Skeletal muscle tissue (tissue), 4 donors: ENCODE data around the gene RGS3. TPM values are rescaled to one million over a fixed set of nuclear protein-coding genes. Genes with fewer than 3 reads are reported as not detected.

Experiments used
- H3K27ac ChIP-seq: one replicate; pipeline ENCODE4 v1.7.0; 2013; ENCODE audit warnings: mild to moderate bottlenecking, low read depth, low read length, inconsistent platforms
- H3K27me3 ChIP-seq, 3 donors: one replicate each; pipeline ENCODE4 v1.7.0; 2013; ENCODE audit warnings: low read length in 3 of 3; ENCODE audit not compliant: control insufficient read depth in 3 of 3, insufficient read depth in 3 of 3
- H3K36me3 ChIP-seq, 3 donors: one replicate each; pipeline ENCODE4 v1.7.0; 2013; ENCODE audit warnings: low read length in 3 of 3; ENCODE audit not compliant: control insufficient read depth in 3 of 3, insufficient read depth in 3 of 3
- H3K4me1 ChIP-seq, 3 donors: one replicate each; pipeline ENCODE4 v1.7.0; 2013; ENCODE audit warnings: low read length in 3 of 3, mild to moderate bottlenecking in 3 of 3; ENCODE audit not compliant: control insufficient read depth in 3 of 3, insufficient read depth in 3 of 3
- H3K4me3 ChIP-seq, 3 donors: one replicate each; pipeline ENCODE4 v1.7.0; 2013; ENCODE audit warnings: low read length in 3 of 3
- H3K9ac ChIP-seq, 3 donors: one replicate each; pipeline ENCODE4 v1.7.0; 2013; ENCODE audit warnings: low read length in 3 of 3, mild to moderate bottlenecking in 3 of 3, moderate library complexity in 2 of 3, low read depth in 1 of 3
- H3K9me3 ChIP-seq, 3 donors: one replicate each; pipeline ENCODE4 v1.7.0; 2013; ENCODE audit warnings: low read length in 3 of 3; ENCODE audit not compliant: control insufficient read depth in 3 of 3
- total RNA-seq: library from RNA; depleted of rRNA; stranded (reverse); fragments of >200 nt; gene quantifications from one replicate; pipeline ENCODE4 v1.2.3, GENCODE V29; 2014
- donor health status: Osteomylitis.

RGS3 gene
- total RNA-seq, 1 donor from 2014 or later = 48.0 TPM

- Histone ChIP-seq H3K27me3 (no peaks in the 10 kb centered on the region), H3K9me3 (no peaks in the 10 kb centered on the region), H3K4me3 (peak overlapping the region in 2 of 3 donors; percentile 15 to 76), H3K36me3 (no peaks in the 10 kb centered on the region), H3K9ac (peak overlapping the region in 1 of 3 donors; percentile 89), H3K4me1 (peaks cover 18 to 36% (median 29%) of the 10 kb centered on the region in 3 donors), H3K27ac (no peak overlapping the region)
Observed at GRCh38 chr9:113462781-113463286, 693 bp upstream of the RGS3 start.

GRCh38 chr9:113464286-113464660 lies 746 bp downstream of the RGS3 start:
- H3K27ac ChIP-seq = peak overlapping the region; percentile 64
- H3K9me3 ChIP-seq = no peaks in the 10 kb centered on the region
- no peaks in the 10 kb centered on the region for H3K27me3 ChIP-seq
- no peaks in the 10 kb centered on the region for H3K36me3 ChIP-seq
- H3K4me1 ChIP-seq = peaks cover 18 to 41% (median 29%) of the 10 kb centered on the region in 3 donors
- H3K9ac ChIP-seq = peak overlapping the region in 2 of 3 donors; percentile 50 to 89
- H3K4me3 ChIP-seq = peak overlapping the region; percentile 6 to 76 (median 51)

- Histone ChIP-seq H3K9ac (peak overlapping the region in 1 of 3 donors; percentile 55), H3K27ac (no peak overlapping the region), H3K27me3 (no peaks in the 10 kb centered on the region), H3K4me3 (peak overlapping the region in 1 of 3 donors; percentile 31), H3K4me1 (peaks cover 18 to 42% (median 29%) of the 10 kb centered on the region in 3 donors), H3K36me3 (no peaks in the 10 kb centered on the region), H3K9me3 (no peaks in the 10 kb centered on the region)
Observed at GRCh38 chr9:113465599-113466140, 2.1 kb downstream of the RGS3 start.

- Histone ChIP-seq H3K4me1 (peaks cover 18 to 42% (median 29%) of the 10 kb centered on the region in 3 donors), H3K27ac (no peak overlapping the region), H3K9me3 (no peaks in the 10 kb centered on the region), H3K36me3 (no peaks in the 10 kb centered on the region), H3K27me3 (no peaks in the 10 kb centered on the region), H3K9ac (no peak overlapping the region), H3K4me3 (no peak overlapping the region)
Observed at GRCh38 chr9:113467183-113467582, 3.7 kb downstream of the RGS3 start.

- Histone ChIP-seq H3K36me3 (no peaks in the 10 kb centered on the region), H3K27ac (no peak overlapping the region), H3K4me1 (peaks cover 12 to 30% (median 18%) of the 10 kb centered on the region in 3 donors), H3K9me3 (no peaks in the 10 kb centered on the region), H3K9ac (no peak overlapping the region), H3K4me3 (no peak overlapping the region), H3K27me3 (no peaks in the 10 kb centered on the region)
Observed at GRCh38 chr9:113468716-113469448, 5.4 kb downstream of the RGS3 start.

- H3K36me3 ChIP-seq = no peaks in the 10 kb centered on the region
- peaks cover 0 to 17% (median 2%) of the 10 kb centered on the region in 3 donors for H3K4me1 ChIP-seq
- H3K9ac ChIP-seq = no peak overlapping the region
- no peaks in the 10 kb centered on the region for H3K9me3 ChIP-seq
- no peak overlapping the region for H3K4me3 ChIP-seq
- H3K27me3 ChIP-seq = no peaks in the 10 kb centered on the region
- H3K27ac ChIP-seq = no peak overlapping the region
Observed at GRCh38 chr9:113471143-113471542, 7.6 kb downstream of the RGS3 start.

- no peak overlapping the region for H3K4me3 ChIP-seq
- H3K36me3 ChIP-seq = no peaks in the 10 kb centered on the region
- H3K9ac ChIP-seq = no peak overlapping the region
- peaks cover 0 to 18% (median 6%) of the 10 kb centered on the region in 3 donors for H3K4me1 ChIP-seq
- no peak overlapping the region for H3K27ac ChIP-seq
- H3K27me3 ChIP-seq = no peaks in the 10 kb centered on the region
- no peaks in the 10 kb centered on the region for H3K9me3 ChIP-seq
Observed at GRCh38 chr9:113471566-113471965, 8.0 kb downstream of the RGS3 start.

GRCh38 chr9:113472199-113472598 lies 8.7 kb downstream of the RGS3 start:
- no peak overlapping the region for H3K9ac ChIP-seq
- H3K4me1 ChIP-seq = peaks cover 0 to 24% (median 7%) of the 10 kb centered on the region in 3 donors
- H3K9me3 ChIP-seq = no peaks in the 10 kb centered on the region
- no peak overlapping the region for H3K4me3 ChIP-seq
- H3K27me3 ChIP-seq = no peaks in the 10 kb centered on the region
- no peaks in the 10 kb centered on the region for H3K36me3 ChIP-seq
- H3K27ac ChIP-seq = no peak overlapping the region

- Histone ChIP-seq H3K27me3 (no peaks in the 10 kb centered on the region), H3K4me1 (peaks cover 0 to 18% (median 10%) of the 10 kb centered on the region in 3 donors), H3K27ac (no peak overlapping the region), H3K9ac (peak overlapping the region in 1 of 3 donors; percentile 40), H3K9me3 (no peaks in the 10 kb centered on the region), H3K36me3 (no peaks in the 10 kb centered on the region), H3K4me3 (no peak overlapping the region)
Observed at GRCh38 chr9:113474360-113475028, 11.0 kb downstream of the RGS3 start.

GRCh38 chr9:113475031-113475430 lies 11.5 kb downstream of the RGS3 start:
- H3K36me3 ChIP-seq = no peaks in the 10 kb centered on the region
- no peaks in the 10 kb centered on the region for H3K9me3 ChIP-seq
- peaks cover 0 to 18% (median 10%) of the 10 kb centered on the region in 3 donors for H3K4me1 ChIP-seq
- H3K9ac ChIP-seq = no peak overlapping the region
- no peak overlapping the region for H3K27ac ChIP-seq
- no peaks in the 10 kb centered on the region for H3K27me3 ChIP-seq
- no peak overlapping the region for H3K4me3 ChIP-seq
